ENCODE results near the gene PRTN3. TPM values are rescaled to one million over a fixed set of nuclear protein-coding genes. Genes with fewer than 3 reads are reported as not detected.
"Not testable (repeated sequence)": the region's sequence is repeated elsewhere in the genome, so short reads cannot be mapped to it uniquely, and the experiment has no call there.

PRTN3 gene
- total RNA-seq, 2 donors from 2014 or later, result not detected

DNA sequence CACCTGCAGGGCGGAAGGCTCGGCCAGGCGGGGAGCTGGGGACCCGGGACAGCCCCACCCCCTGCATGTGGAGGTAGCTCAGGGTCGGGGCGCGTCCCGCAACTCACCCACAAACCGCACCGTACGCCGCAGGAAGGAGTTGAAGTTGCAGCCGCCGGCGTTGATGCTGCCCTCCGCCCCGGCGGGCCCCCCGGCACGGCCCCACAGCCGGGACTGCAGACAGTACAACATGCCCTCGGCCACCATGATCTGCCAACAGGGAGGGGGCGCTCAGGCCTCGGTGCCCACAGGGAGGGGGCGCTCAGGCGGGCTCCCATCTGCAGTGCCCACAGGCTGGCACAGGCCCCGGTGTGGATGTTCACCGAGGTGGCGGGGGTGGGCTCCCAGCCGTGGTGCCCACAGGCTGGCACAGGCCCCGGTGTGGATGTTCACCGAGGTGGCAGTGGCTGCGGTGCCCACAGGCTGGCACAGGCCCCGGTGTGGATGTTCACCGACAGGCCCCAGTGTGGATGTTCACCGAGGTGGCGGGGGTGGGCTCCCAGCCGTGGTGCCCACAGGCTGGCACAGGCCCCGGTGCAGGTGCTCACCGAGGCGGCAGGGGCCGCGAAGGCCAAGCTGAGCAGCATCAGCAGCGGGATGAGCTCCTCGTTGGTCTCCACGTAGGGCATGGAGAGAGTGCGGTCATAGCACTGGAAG lies 25.6 kb upstream of the PRTN3 start:
- Mint-ChIP-seq H3K36me3 (ENCODE audit: low read depth) (no peaks in the 10 kb centered on the region), H3K27me3 (no peaks in the 10 kb centered on the region), H3K4me1 (no peaks in the 10 kb centered on the region), H3K27ac (no peak overlapping the region), H3K4me3 (no peak overlapping the region)
- no peaks in the 10 kb centered on the region for H3K9me3 ChIP-seq (ENCODE audit: control insufficient read depth, low read length, poor library complexity, severe bottlenecking)
- ATAC-seq, result peak; percentile 13
- no peak for DNase-seq

DNA sequence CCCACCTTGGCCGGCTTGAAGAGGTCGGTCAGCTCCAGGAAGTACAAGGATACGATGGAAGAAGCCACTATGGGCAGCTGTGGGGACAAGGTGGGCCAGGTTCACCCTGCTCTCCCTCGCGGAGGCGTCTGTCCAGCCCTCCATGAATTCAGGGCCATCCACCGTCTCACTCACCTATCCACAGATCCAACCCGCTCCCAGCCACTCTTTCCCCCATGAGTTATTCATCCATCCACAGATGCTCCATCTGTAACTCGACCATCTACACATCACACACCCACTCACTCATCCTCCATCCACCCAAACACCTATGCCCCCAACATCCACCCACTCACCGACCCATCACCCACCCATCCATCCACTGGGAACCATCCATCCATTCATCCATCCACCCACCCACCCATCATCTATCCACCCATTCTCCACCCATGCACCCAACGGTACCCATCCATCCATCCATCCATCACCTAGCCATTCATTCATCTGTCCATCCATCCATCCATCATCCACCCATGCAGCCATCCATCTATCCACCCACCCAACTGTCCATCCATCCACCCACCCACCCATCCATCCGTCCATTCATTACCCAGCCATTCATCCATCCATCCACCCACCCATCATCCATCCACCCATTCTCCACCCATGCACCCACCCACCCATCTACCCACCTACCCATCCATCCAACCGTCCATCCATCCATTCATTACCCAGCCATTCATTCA lies 24.9 kb upstream of the PRTN3 start:
- H3K9me3 ChIP-seq (ENCODE audit: control insufficient read depth, low read length, poor library complexity, severe bottlenecking), result no peaks in the 10 kb centered on the region
- Mint-ChIP-seq H3K27ac (no peak overlapping the region), H3K36me3 (ENCODE audit: low read depth) (no peaks in the 10 kb centered on the region), H3K4me3 (peak overlapping the region; percentile 0), H3K27me3 (no peaks in the 10 kb centered on the region), H3K4me1 (no peaks in the 10 kb centered on the region)
- DNase-seq (no peak), ATAC-seq (peak; percentile 9)

DNA sequence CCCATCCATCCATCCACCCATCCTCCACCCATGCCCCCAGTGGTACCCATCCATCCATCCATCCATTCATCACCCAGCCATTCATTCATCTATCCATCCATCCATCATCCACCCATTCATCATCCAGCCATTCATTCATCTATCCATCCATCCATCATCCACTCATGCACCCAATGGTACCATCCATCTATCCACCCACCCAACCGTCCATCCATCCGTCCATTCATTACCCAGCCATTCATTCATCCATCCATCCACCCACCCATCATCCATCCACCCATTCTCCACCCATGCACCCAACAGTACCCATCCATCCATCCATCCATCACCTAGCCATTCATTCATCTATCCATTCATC lies 24.3 kb upstream of the PRTN3 start:
- Mint-ChIP-seq H3K36me3 (ENCODE audit: low read depth) (no peaks in the 10 kb centered on the region), H3K4me1 (no peaks in the 10 kb centered on the region), H3K4me3 (peak overlapping the region; percentile 1), H3K27me3 (no peaks in the 10 kb centered on the region), H3K27ac (no peak overlapping the region)
- DNase-seq (no peak), ATAC-seq (no peak)
- H3K9me3 ChIP-seq (ENCODE audit: control insufficient read depth, low read length, poor library complexity, severe bottlenecking), result no peaks in the 10 kb centered on the region

DNA sequence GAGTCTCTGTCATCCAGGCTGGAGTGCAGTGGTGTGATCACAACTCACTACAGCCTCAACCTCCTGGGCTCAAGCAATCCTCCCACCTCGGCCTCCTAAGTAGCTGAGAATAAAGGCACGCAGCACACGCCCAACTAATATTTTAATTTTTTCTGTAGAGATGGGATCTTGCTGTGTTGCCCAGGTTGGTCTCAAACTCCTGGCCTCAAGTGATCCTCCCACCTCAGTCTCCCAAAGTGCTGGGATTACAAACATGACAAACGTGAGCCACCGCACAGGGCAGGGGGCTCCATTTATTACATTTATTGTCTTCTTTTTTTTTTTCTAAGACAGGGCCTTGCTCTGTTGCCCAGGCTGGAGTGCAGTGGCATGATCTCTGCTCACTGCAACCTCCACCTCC lies 20.6 kb upstream of the PRTN3 start:
- ATAC-seq, H3K27ac Mint-ChIP-seq: not testable (repeated sequence)
- peaks cover 12% of the 10 kb centered on the region for H3K27me3 Mint-ChIP-seq

DNA sequence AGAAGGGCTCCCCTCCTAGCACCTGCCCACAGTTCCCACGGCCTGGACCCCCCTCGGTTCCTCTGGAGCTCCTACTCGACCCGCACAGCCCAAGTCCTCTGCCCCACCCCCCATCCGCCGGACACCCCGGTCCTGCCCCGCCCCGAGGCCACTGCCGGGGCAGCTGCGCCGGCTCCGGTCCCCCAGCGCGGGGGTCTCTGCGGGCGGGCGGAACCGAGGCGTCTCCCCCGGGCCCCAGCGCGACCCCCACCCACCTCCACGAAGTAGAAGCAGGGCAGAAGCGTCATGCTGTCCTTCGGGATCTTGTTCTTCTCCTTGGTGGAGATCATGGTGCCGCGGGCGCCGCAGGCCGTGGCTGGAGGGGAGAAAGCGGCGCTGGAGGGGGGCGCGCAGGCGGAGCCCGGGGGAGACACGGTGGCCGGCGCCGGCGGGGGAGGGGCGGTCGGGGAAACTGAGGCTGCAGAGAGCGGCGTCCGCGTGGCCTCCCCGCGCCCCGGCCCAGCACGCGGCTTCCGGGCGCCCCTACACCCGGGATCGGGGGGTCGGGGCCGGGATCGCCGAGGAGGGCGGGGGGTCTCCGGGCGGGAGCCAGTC lies 19.5 kb upstream of the PRTN3 start:
- H3K9me3 ChIP-seq (ENCODE audit: control insufficient read depth, low read length, poor library complexity, severe bottlenecking), result no peaks in the 10 kb centered on the region
- H3K36me3 Mint-ChIP-seq (ENCODE audit: low read depth), result no peaks in the 10 kb centered on the region
- DNase-seq, result no peak
- H3K27me3 Mint-ChIP-seq, result peaks cover 12% of the 10 kb centered on the region
- H3K27ac Mint-ChIP-seq, result no peak overlapping the region
- H3K4me1 Mint-ChIP-seq, result no peaks in the 10 kb centered on the region
- ATAC-seq, result no peak
- H3K4me3 Mint-ChIP-seq, result peak overlapping the region; percentile 51

More for the DNA sequence above, 20.6 kb upstream of the PRTN3 start:
- not testable (repeated sequence) for H3K9me3 ChIP-seq (ENCODE audit: control insufficient read depth, low read length, poor library complexity, severe bottlenecking); H3K36me3 Mint-ChIP-seq (ENCODE audit: low read depth); DNase-seq; H3K4me1 Mint-ChIP-seq; H3K4me3 Mint-ChIP-seq

DNA sequence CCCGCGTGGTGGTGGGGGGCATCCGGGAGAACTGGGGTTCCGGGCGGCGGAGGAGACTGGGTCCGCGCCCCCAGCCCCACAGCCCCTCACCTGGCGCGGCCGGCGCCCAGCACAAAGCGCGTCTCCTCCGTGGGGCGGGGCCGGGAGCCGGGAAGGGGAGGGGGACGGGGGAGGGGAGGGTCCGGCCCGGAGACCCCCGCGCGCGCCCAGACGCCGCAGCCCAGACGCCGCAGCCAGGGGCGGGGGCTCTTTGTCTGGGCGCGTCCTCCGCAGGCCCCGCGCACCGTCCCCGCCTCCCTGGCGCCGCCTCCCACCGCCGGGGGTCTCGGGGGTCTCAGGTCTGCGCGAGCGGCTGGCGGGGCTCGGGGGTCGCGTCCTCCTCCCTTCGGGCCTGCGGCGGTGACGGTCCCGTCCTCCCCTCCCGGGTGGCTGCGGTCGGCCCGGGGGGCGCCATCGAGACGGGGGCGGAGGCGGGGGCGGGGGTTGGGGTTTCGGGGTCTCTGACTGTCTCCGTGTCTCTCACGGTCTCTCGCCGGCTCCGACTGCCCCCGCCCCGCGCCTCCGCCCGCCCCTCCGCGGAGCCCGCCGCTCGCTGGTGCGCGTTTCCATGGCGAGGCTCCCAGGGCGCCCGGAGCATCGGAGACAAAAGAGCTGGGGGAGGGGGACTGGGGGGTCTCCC lies 18.8 kb upstream of the PRTN3 start, which contains the start of gene PLPPR3:
TSS of gene PLPPR3 (minus strand) at position 131 of the 679 bp plus-strand sequence. CDS start 396 bp downstream, outside the sequence.
- DNase-seq, result no peak
- H3K4me3 Mint-ChIP-seq, result peak within 1 kb of the TSS; percentile 51
- no peaks in the 10 kb centered on the region for H3K4me1 Mint-ChIP-seq
- no peak for ATAC-seq
- H3K27me3 Mint-ChIP-seq, result peaks cover 12% of the 10 kb centered on the region
- no peak within 1 kb of the TSS for H3K27ac Mint-ChIP-seq
- no peaks in the 10 kb centered on the region for H3K9me3 ChIP-seq (ENCODE audit: control insufficient read depth, low read length, poor library complexity, severe bottlenecking)
- no peaks in the 10 kb centered on the region for H3K36me3 Mint-ChIP-seq (ENCODE audit: low read depth)

DNA sequence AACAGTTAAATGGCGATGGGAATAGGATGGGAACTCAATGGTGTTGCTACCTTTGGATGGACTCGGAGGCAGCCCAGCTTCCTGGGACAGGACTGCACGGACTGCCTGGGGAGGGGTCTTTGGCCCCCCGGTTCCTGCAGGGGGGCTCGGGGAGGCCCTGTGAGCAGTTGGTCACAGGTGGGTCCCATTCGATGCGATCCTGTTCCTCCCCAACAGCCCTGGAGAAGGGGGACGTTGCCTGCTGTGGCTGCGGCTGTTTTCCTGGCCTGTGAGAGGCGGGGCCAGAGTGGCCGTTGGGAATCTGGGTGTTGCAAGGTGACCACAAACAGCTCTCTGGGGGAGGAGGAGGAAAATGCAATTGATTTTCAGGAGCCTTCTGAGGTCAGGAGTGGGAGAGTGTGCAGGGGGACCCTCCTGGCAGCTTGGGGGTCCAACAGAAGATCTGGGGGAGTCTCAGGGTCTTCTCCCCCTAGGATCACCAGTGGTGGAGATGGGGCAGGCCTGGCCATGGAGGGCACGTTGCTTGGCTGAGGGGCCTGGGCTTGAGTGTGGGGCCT lies 17.2 kb upstream of the PRTN3 start:
- DNase-seq (no peak), ATAC-seq (no peak)
- no peaks in the 10 kb centered on the region for H3K36me3 Mint-ChIP-seq (ENCODE audit: low read depth)
- H3K4me1 Mint-ChIP-seq, result no peaks in the 10 kb centered on the region
- no peak overlapping the region for H3K27ac Mint-ChIP-seq
- H3K4me3 Mint-ChIP-seq, result no peak overlapping the region
- peaks cover 12% of the 10 kb centered on the region for H3K27me3 Mint-ChIP-seq
- H3K9me3 ChIP-seq (ENCODE audit: control insufficient read depth, low read length, poor library complexity, severe bottlenecking), result no peaks in the 10 kb centered on the region

DNA sequence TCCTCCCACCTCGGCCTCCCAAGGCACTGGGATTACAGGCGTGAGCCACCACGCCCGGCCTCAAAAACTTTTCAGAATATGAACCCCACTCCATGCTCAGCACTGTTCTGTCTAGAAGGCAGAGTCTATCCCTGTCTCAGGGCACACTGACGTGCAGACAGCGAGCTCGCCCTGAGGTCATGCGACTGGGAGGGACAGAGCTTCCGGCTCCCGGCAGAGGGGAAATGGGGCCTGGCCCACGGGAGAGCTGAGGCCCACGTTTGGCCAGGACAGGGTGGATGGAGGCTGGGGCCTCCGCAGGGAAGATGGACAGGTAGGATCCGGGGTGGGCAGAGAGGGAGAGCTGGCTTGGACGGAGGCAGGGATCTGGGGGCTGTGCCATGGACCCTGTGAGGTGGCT lies 15.9 kb upstream of the PRTN3 start:
- no peaks in the 10 kb centered on the region for H3K9me3 ChIP-seq (ENCODE audit: control insufficient read depth, low read length, poor library complexity, severe bottlenecking)
- Mint-ChIP-seq H3K4me3 (no peak overlapping the region), H3K27ac (no peak overlapping the region), H3K36me3 (ENCODE audit: low read depth) (no peaks in the 10 kb centered on the region), H3K4me1 (no peaks in the 10 kb centered on the region), H3K27me3 (peaks cover 12% of the 10 kb centered on the region)
- no peak for ATAC-seq
- no peak for DNase-seq

DNA sequence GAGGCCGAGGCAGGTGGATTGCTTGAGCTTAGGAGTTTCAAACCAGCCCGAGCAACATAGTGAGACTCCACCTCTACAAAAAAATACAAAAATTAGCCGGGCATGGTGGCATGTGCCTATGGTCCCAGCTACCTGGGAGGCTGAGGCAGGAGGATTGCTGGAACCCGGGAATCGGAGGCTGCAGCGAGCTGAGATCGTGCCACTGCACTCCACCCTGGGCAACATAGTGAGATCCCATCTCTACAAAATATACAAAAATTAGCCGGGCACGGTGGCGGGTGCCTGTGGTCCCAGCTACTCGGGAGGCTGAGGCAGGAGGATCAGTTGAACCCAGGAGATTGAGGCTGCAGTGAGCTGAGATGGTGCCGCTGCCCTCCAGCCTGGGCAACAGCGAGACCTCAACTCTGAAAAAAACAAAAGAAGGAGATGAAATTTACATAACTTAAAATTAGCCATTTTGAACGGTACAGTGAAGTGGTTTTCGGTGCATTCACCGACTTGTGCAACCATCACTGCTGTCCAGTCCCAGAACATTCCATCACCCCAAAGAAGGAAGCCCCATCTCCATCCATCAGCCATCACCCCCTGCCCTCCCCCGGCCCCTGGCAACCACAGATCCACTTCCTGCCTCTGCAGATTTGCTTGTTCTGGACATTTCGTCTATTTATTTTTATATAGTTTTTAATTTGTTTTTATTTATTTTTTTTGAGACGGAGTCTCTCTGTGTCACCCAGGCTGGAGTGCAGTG lies 14.7 kb upstream of the PRTN3 start:
- DNase-seq (no peak), ATAC-seq (no peak)
- Mint-ChIP-seq H3K4me1 (no peaks in the 10 kb centered on the region), H3K36me3 (ENCODE audit: low read depth) (no peaks in the 10 kb centered on the region), H3K27me3 (peaks cover 12% of the 10 kb centered on the region), H3K4me3 (peak overlapping the region; percentile 45), H3K27ac (no peak overlapping the region)
- H3K9me3 ChIP-seq (ENCODE audit: control insufficient read depth, low read length, poor library complexity, severe bottlenecking), result no peaks in the 10 kb centered on the region

DNA sequence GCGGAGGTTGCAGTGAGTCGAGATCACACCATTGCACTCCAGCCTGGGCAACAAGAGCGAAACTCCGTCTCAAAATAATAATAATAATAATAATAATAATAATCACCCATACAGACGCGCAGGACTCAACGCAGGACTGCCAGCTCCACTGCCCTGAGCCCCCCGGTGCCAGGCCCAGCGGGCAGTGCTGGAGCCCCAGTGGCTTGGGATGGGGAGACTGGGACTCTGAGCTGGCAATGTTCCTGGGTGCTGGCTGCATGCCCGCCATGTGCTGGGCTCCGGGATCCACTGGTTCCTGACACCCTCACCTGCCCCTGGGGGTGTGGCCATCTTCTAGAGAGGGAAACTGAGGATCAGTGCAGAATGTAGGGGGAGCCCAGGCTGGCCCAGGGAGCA lies 13.5 kb upstream of the PRTN3 start:
- DNase-seq (no peak), ATAC-seq (no peak)
- no peak overlapping the region for H3K4me3 Mint-ChIP-seq
- H3K27ac Mint-ChIP-seq, result no peak overlapping the region
- no peaks in the 10 kb centered on the region for H3K36me3 Mint-ChIP-seq (ENCODE audit: low read depth)
- no peaks in the 10 kb centered on the region for H3K9me3 ChIP-seq (ENCODE audit: control insufficient read depth, low read length, poor library complexity, severe bottlenecking)
- H3K4me1 Mint-ChIP-seq, result no peaks in the 10 kb centered on the region
- H3K27me3 Mint-ChIP-seq, result peaks cover 12% of the 10 kb centered on the region

DNA sequence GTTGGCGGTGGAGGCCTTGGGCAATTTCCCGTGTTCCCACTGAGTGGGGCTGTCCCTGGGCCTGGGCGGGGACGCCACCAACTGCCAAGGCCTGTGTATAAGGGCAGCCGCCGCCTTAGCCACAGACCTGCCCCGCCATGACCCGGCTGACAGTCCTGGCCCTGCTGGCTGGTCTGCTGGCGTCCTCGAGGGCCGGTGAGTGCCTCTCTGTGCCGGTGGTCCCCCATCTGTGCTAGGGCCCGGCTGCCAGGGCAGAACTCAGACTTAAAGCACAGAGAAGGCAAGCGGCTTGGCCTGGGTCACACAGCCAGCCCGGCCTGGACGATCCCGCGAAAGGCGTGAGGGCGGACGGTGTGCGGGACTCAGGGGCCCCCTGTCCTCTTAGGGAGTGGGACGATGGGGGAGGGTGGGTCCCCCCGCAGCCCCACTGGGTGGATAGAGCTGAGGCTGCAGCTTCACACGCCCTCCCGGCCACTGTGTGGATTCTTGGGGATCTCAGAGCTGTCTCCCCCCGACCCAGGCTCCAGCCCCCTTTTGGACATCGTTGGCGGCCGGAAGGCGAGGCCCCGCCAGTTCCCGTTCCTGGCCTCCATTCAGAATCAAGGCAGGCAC lies 13.0 kb upstream of the PRTN3 start, which contains the start of gene AZU1:
TSS of gene AZU1 (plus strand) at position 128 of the 612 bp plus-strand sequence. CDS start at position 138, 10 bp downstream.
- no peak within 1 kb of the TSS for H3K27ac Mint-ChIP-seq
- no peak within 1 kb of the TSS for H3K4me3 Mint-ChIP-seq

DNA sequence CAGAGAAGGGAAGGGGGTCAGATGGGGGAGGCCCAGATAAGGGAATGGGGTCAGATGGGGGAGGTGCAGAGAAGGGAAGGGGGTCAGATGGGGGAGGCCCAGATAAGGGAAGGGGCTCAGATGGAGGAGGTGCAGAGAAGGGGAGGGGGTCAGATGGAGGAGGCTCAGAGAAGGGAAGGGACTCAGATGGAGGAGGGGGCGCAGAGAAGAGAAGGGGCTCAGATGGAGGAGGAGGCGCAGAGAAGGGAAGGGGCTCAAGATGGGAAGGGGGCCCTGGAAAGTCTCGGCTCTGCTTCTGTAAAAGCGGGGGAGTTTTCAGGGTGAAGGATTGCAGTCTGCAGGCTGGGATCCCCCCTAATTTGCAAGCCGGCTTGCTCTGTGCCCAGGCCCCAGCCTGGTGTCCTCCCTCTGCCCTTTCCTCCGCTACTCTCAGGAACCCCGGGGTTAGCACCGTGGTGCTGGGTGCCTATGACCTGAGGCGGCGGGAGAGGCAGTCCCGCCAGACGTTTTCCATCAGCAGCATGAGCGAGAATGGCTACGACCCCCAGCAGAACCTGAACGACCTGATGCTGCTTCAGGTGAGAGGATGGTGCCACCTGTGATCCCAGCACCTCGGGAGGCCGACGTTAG lies 11.6 kb upstream of the PRTN3 start:
- H3K9me3 ChIP-seq (ENCODE audit: control insufficient read depth, low read length, poor library complexity, severe bottlenecking), result no peaks in the 10 kb centered on the region
- Mint-ChIP-seq H3K27ac (no peak overlapping the region), H3K36me3 (ENCODE audit: low read depth) (no peaks in the 10 kb centered on the region), H3K27me3 (peaks cover 2% of the 10 kb centered on the region), H3K4me1 (no peaks in the 10 kb centered on the region), H3K4me3 (no peak overlapping the region)
- DNase-seq, result no peak
- no peak for ATAC-seq

More for the DNA sequence above, 13.0 kb upstream of the PRTN3 start, which contains the start of gene AZU1:
- ATAC-seq, result no peak
- peaks cover 11% of the 10 kb centered on the region for H3K27me3 Mint-ChIP-seq
- H3K9me3 ChIP-seq (ENCODE audit: control insufficient read depth, low read length, poor library complexity, severe bottlenecking), result no peaks in the 10 kb centered on the region
- H3K36me3 Mint-ChIP-seq (ENCODE audit: low read depth), result no peaks in the 10 kb centered on the region
- DNase-seq, result no peak
- H3K4me1 Mint-ChIP-seq, result no peaks in the 10 kb centered on the region

Data from T-helper 17 cell (primary cell).